ENCODE measurements around the gene DOC2B. TPM values are rescaled to one million over a fixed set of nuclear protein-coding genes. Genes with fewer than 3 reads are reported as not detected.

The DOC2B gene
- total RNA-seq, 5 donors from 2014 or later (not counting 1 experiment from before 2014, with no cell fraction given) = 0.05 to 0.16 (median 0.09) TPM; not detected in 2

Other genes with a start within 250 kb of the DOC2B start
- not detected for gene SCGB1C2, start 44.1 kb downstream of the DOC2B start, total RNA-seq
- 10 to 100 TPM in 1 of 5 donors, 1 to 10 TPM in 4; 4.5 to 10.5 (median 5.3) TPM for gene RPH3AL, start 171.2 kb upstream of the DOC2B start, total RNA-seq